T-helper 2 cell treated with Interferon-gamma antibody and Interleukin-4, amounts not matched to agents 5 μg/mL and 100 μg/mL, for 36 hours (primary cell): ENCODE measurements around the gene PROSER3.
"Not testable (repeated sequence)": the region's sequence is repeated elsewhere in the genome, so short reads cannot be mapped to it uniquely, and the experiment has no call there.

ENCODE experiments used
- DNase-seq: peaks from one replicate; pipeline ENCODE4 v3.0.0; 2021; ENCODE audit warnings: low spot score
- H3K27ac Mint-ChIP-seq: one replicate; pipeline ENCODE4 v1.8.0; 2021; ENCODE audit warnings: mild to moderate bottlenecking, mixed read lengths
- H3K27me3 Mint-ChIP-seq: one replicate; pipeline ENCODE4 v1.8.0; 2021; ENCODE audit warnings: low read depth, mixed read lengths
- H3K36me3 Mint-ChIP-seq: one replicate; pipeline ENCODE4 v1.8.0; 2021; ENCODE audit warnings: low read depth, mixed read lengths
- H3K4me1 Mint-ChIP-seq: one replicate; pipeline ENCODE4 v1.8.0; 2021; ENCODE audit warnings: low read depth, mixed read lengths
- H3K4me3 Mint-ChIP-seq: one replicate; pipeline ENCODE4 v1.8.0; 2022; ENCODE audit warnings: mild to moderate bottlenecking, moderate library complexity, mixed read lengths
- H3K9me3 Mint-ChIP-seq: one replicate; pipeline ENCODE4 v1.8.0; 2021; ENCODE audit warnings: mixed read lengths

PROSER3 gene

DNA sequence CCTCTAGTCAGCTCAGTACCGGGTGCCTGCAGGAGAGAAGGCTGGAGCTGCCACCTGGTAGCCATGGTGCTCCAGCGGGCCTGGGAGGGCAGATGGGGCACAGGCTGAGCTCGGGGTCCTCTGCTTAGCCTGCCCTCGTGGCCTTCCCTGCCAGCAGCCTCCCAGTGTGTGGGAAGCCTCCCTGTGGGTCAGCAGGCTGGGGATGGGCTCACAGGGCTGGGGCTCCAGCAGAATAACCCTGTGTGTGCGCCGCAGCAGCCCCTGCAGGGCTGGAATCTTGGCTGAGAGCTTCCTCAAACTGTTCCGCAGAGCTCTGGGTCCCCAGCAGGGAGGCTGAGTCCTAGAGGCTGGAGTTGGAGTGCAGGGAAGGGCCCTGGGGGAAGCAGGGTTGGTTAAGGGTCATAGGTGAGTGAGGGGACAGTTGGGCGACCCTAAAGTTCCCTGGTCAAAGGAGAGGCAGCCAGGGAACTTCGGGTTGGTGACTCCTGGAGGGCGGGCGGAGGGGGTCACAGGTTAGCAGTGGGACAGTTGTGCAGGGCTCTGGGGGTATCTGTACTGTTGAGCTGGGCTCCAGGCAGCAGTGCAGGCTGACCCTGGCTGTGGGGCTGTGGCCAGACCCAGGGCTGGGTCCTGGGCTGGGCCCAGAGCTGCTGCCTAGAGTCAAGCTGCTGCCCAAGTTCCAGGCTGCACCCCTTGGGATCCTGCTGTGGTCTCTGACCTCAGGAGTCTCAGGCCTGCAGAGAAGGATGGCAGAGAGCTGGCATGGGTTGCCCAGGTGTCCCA, 31.4 kb downstream of the PROSER3 start:
- Mint-ChIP-seq H3K27ac (peak overlapping the region; percentile 31), H3K27me3 (no peaks in the 10 kb centered on the region), H3K9me3 (no peaks in the 10 kb centered on the region), H3K4me3 (no peak overlapping the region), H3K4me1 (no peaks in the 10 kb centered on the region), H3K36me3 (no peaks in the 10 kb centered on the region)
- no peak for DNase-seq

DNA sequence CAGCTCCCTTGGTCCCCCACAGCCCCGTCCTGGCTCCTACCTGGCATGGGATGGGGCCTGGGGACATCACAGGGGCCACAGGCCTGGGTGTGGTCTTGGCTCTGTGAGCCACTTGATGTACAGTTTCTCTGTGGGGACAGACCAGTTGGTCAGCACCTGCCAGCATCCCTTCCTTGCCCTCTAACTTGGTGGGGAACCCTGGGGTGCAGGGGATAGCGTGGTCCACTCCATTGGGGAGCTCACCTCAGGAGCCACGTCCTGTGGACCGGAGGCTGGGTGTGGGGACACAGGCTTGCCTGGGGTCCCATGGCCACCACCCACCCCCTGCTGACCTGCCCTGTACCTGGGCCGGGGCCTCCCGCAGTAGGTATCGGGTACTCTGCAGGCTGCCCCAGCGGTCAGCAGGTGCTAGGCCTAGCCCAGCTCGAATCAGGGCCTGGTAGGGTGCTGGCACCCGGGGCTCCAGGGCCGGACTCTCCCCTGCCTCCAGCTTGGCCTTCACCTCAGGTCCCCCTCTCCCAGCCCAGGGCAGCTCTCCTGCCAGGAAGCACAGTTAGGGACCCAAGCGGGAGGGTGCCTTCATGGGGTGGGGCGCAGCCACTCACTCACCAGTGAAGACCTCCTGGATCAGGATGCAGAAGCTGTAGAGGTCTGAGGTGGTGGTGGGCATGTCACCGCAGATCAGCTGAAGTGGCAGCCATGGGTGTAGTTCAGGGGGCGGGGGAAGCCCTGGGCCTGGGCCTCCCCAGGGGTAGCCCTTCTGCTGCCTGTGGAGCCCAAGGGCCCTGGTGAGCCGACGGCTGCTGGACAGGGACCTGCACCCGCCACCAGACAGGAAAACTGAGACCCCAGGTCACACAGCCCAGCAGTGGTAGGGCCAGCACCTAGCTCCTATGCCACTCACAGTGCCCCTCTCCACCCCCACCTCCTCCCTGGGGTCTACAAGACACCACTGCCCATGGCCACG, 32.3 kb downstream of the PROSER3 start:
- Mint-ChIP-seq H3K27ac (no peak overlapping the region), H3K4me1 (no peaks in the 10 kb centered on the region), H3K9me3 (no peaks in the 10 kb centered on the region), H3K36me3 (no peaks in the 10 kb centered on the region), H3K27me3 (peaks cover under 1% of the 10 kb centered on the region), H3K4me3 (no peak overlapping the region)
- DNase-seq: no peak

GRCh38 chr19:35790981-35791813, 33.2 kb downstream of the PROSER3 start:
- H3K4me1 Mint-ChIP-seq: no peaks in the 10 kb centered on the region
- no peaks in the 10 kb centered on the region for H3K36me3 Mint-ChIP-seq
- H3K27me3 Mint-ChIP-seq: peaks cover 7% of the 10 kb centered on the region
- no peak overlapping the region for H3K4me3 Mint-ChIP-seq
- H3K27ac Mint-ChIP-seq: no peak overlapping the region
- no peak for DNase-seq
- H3K9me3 Mint-ChIP-seq: no peaks in the 10 kb centered on the region

DNA sequence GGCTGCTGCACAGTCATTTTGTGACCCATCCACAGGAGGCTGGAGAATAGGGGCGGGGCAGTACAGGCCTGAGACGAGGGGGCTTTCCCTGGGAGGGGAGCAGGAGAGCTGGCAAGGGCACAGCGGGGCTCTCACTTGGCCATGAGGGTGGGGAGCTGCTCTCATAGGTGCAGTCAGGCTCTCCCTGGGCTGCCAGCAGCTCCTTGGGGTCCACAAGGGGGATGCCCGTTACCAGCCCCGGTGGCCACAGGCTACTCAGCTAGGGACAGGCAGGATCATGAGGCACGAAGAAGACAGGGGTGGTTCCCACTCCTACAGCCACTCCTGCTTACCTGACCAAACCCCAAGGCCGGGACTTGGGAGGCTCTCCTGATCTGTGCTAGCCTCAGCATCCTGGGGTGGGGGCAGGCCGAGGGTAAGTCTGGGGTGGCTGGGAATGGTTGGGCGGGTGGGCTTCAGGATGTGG, 33.9 kb downstream of the PROSER3 start:
- H3K27ac Mint-ChIP-seq: no peak overlapping the region
- no peak for DNase-seq
- H3K4me3 Mint-ChIP-seq: no peak overlapping the region
- no peaks in the 10 kb centered on the region for H3K9me3 Mint-ChIP-seq
- no peaks in the 10 kb centered on the region for H3K4me1 Mint-ChIP-seq
- peaks cover 14% of the 10 kb centered on the region for H3K27me3 Mint-ChIP-seq
- H3K36me3 Mint-ChIP-seq: no peaks in the 10 kb centered on the region

DNA sequence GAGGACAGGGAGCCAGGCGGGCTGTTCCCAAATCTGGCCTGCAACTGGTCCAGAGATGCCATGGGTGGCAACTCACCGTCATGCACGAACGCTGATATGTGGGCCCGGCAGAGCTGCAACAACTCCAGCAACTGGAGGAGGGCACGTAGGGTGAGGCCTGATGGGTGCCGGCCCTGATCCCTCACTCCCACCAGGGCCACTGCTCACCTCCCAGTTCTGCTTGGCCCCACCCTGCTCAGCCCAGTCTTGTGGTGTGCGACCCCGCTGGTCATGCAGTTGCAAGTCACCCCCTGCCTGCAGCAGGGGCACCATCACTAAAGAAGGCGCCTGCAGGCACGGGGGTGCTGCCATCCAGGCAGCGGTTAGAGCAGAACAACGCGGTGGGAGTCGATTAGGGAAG, 34.3 kb downstream of the PROSER3 start:
- H3K4me3 Mint-ChIP-seq: no peak overlapping the region
- no peak overlapping the region for H3K27ac Mint-ChIP-seq
- no peaks in the 10 kb centered on the region for H3K36me3 Mint-ChIP-seq
- H3K27me3 Mint-ChIP-seq: peaks cover 19% of the 10 kb centered on the region
- no peak for DNase-seq
- H3K9me3 Mint-ChIP-seq: no peaks in the 10 kb centered on the region
- no peaks in the 10 kb centered on the region for H3K4me1 Mint-ChIP-seq

DNA sequence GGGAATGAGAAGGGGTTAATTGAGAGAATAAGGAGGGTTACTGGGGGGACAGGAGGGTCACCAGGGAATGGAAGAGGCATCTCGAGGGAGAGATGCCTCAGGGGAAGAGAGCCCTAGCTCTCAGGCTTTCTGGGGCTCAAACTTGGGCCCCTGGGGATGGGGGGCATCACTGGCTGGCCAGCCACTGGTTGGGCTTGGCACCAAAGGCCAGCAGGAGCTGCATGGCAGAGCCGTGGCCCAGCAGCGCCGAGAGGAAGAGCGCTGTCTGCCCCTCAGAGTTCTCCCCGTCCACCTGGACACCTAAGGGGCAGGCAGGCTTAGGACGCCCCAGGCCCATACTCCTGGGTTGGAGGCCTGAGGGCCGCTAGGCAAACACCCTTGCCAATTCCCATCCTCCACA, 34.9 kb downstream of the PROSER3 start:
- no peak for DNase-seq
- H3K27me3 Mint-ChIP-seq: peaks cover 21% of the 10 kb centered on the region
- H3K27ac Mint-ChIP-seq: no peak overlapping the region
- no peaks in the 10 kb centered on the region for H3K36me3 Mint-ChIP-seq
- H3K4me1 Mint-ChIP-seq: no peaks in the 10 kb centered on the region
- H3K4me3 Mint-ChIP-seq: no peak overlapping the region
- H3K9me3 Mint-ChIP-seq: no peaks in the 10 kb centered on the region

DNA sequence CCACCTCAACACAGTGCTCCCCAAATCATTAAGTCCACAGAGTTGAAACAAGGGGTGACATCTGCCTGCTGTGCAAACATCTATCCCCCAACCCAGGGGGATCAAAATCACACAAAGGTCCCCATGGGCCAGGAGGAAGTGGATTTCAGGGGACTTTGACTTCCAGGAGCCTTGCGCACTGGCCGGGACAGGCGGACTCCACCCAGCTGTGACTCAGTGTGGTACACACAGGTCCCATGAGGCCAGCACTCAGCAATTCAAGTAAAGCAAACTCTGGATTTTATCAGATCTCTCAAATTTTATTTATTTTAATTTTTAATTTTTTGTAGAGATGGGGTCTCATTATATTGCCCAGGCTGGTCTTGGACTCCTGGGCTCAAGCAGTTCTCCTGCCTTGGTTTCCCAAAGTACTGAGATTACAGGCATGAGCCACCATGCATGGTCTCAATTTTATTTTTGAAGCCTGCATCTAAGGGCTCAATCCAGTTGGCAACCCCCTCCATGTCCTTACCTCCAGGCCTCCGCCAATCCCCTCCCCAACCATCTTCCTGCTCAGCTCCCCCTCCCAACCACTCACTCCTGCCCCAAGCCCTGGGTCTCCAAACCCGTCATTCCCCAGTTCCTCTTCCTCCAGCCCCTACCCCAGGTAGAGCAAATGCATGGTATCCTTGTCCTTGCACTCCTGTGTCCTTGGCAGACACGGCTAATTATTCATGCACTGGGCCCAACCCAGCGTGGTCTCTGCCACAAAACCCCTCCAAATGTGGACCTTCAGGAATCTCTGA, 35.6 kb downstream of the PROSER3 start:
- no peak for DNase-seq
- Mint-ChIP-seq H3K27me3 (peaks cover 25% of the 10 kb centered on the region), H3K9me3 (no peaks in the 10 kb centered on the region), H3K4me3 (no peak overlapping the region), H3K27ac (no peak overlapping the region), H3K4me1 (no peaks in the 10 kb centered on the region), H3K36me3 (no peaks in the 10 kb centered on the region)

DNA sequence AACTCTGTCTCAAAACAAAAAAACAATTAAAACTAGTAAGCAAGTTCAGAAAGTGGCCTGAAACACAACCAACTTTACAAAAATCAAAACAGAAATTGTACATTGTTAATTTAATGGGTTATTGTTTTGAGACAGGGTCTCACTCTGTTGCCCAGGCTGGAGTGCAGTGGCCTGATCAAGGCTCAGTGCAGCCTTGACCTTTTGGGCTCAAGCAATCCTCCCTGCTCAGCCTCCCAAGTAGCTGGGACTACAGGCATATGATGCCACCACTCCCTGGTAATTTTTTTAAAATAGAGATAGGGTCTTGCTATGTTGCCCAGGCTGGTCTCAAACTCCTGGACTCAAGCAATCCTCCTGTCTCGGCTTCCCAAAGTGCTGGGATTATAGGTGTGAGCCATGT, 37.6 kb downstream of the PROSER3 start:
- not testable (repeated sequence) for H3K36me3 Mint-ChIP-seq, H3K4me3 Mint-ChIP-seq, H3K9me3 Mint-ChIP-seq, DNase-seq, H3K27ac Mint-ChIP-seq, H3K4me1 Mint-ChIP-seq
- H3K27me3 Mint-ChIP-seq: peaks cover 28% of the 10 kb centered on the region

DNA sequence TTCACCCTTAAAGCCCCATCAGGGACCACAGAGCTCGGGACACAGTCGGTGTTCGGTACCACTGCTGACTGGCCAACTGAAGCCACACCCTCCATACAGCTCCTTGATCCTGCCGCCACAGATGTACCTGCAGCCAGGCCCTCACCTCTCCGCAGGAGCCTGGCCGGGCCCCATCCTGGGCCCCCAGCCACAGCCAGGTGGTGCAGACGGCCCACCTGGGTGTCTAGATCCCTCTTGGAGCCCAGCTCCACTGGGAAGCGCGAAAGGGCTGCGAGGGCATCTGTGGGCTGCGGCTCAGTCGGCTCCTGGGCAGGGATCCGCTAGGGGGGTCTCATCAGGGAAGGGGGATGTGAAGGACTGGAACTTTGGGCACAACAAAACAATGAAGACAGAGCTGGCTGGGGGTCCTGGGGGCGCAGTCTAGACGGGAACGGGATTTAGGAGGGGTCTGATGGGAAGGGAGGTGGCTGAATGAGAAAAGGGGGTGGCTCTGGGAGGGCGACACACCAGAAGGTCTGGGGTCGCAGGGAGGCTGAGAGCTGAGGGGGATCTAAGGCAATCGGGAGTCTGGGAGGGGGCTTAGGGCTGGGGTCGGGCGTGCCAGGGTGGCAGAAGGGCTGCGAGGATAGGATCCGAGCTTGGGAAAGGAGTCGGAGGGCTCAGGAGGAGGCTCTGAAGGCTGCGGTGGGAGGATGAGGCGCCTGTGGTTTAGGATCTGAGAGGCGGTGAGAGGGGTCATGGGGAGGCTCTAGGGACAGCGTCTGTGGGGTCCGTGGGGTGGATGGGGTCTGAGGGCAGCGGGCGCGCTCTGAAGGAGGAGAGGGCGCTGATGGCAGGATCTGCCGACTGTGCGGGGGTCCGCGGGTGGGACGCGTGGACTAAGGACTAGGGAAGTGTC, 38.9 kb downstream of the PROSER3 start:
- Mint-ChIP-seq H3K27me3 (peaks cover 28% of the 10 kb centered on the region), H3K4me3 (peak overlapping the region; percentile 6), H3K36me3 (no peaks in the 10 kb centered on the region), H3K27ac (no peak overlapping the region), H3K9me3 (no peaks in the 10 kb centered on the region), H3K4me1 (no peaks in the 10 kb centered on the region)
- DNase-seq: no peak

DNA sequence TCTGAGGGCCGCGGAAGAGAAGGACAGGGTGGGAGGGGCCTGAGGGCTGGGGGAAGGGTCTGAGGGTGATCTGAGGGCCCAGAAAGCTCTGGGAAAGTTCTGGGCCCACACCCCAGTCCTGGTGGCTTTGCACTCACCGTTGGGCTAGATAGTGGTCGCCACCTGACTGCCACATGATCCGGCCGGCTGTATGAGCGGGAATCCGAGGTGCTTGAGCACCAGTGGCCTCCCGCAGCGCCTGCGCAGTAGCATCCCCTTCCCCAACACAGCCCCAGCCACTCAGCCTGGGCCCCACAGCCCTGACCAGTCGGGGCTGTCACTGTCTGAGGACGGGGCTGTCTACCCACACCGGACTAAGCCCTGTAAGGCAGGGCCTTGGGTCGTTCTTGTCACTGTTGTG, 39.7 kb downstream of the PROSER3 start:
- DNase-seq: peak; percentile 22
- H3K27me3 Mint-ChIP-seq: peaks cover 28% of the 10 kb centered on the region

GRCh38 chr19:35801828-35802227, 43.9 kb downstream of the PROSER3 start:
- H3K36me3 Mint-ChIP-seq: no peaks in the 10 kb centered on the region
- no peak overlapping the region for H3K27ac Mint-ChIP-seq
- H3K27me3 Mint-ChIP-seq: peaks cover 14% of the 10 kb centered on the region
- no peak overlapping the region for H3K4me3 Mint-ChIP-seq
- DNase-seq: no peak
- H3K4me1 Mint-ChIP-seq: peaks cover 6% of the 10 kb centered on the region
- no peaks in the 10 kb centered on the region for H3K9me3 Mint-ChIP-seq

More for the DNA sequence above, 39.7 kb downstream of the PROSER3 start:
- H3K27ac Mint-ChIP-seq: no peak overlapping the region
- H3K9me3 Mint-ChIP-seq: no peaks in the 10 kb centered on the region
- H3K4me3 Mint-ChIP-seq: no peak overlapping the region
- H3K4me1 Mint-ChIP-seq: no peaks in the 10 kb centered on the region
- H3K36me3 Mint-ChIP-seq: no peaks in the 10 kb centered on the region

DNA sequence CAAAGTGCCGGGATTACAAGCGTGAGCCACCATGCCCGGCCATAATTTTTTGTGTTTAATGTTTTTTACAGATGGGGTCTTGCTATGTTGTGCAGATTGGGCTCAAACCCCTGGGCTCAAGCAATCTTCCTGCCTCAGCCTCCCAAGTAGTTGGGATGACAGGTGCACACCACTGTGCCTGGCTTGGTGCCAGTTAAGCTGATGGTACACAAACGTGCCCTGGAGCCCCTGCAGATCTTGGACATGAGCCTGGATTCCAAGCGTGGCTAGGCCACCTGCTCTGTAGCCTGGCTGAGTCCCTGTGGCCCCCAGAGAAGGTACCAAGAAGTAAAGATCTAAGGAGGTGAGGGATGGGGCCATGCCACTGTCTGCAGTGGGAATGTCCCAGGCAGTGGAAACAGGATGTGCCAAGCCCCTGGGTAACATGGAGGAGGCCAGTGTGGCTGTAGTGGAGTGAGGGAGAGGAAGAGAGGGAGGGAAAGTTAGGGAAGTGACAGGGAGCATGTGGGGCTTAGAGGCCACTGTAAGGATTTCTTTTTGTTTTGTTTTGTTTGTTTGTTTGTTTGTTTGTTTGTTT, 47.6 kb downstream of the PROSER3 start:
- no peaks in the 10 kb centered on the region for H3K27me3 Mint-ChIP-seq
- no peak for DNase-seq
- no peaks in the 10 kb centered on the region for H3K9me3 Mint-ChIP-seq
- no peaks in the 10 kb centered on the region for H3K36me3 Mint-ChIP-seq
- H3K4me3 Mint-ChIP-seq: no peak overlapping the region
- no peak overlapping the region for H3K27ac Mint-ChIP-seq
- H3K4me1 Mint-ChIP-seq: peaks cover 6% of the 10 kb centered on the region
